H1 (cell line): ENCODE data around the gene SUGP1.

ENCODE experiments used
- EP300 ChIP-seq, 2 experiments: IDR thresholded peaks; 1 replicate in 1 of 2; 2 replicates in 1 of 2; pipeline ENCODE4 v1.6.1; 2011 to 2012; ENCODE audit warnings: low read depth in 2 of 2, low read length in 2 of 2, mild to moderate bottlenecking in 2 of 2, borderline replicate concordance in 1 of 2, inconsistent platforms in 1 of 2, moderate library complexity in 1 of 2
- EZH2 ChIP-seq: fragments of 200-600 bp; sonication (generic); IDR thresholded peaks from 2 replicates; pipeline ENCODE4 v1.7.1; 2012; ENCODE audit warnings: low read depth, mild to moderate bottlenecking, moderate library complexity, low read length, inconsistent platforms; ENCODE audit not compliant: severe bottlenecking
- RAD21 ChIP-seq, 2 experiments: IDR thresholded peaks in 1 of 2; conservative IDR thresholded peaks in 1 of 2; 2 replicates each; pipeline ENCODE4 v1.6.1; 2011; ENCODE audit warnings: low read depth in 2 of 2, low read length in 2 of 2, improper control_type of control experiment in 1 of 2, inconsistent platforms in 1 of 2, mild to moderate bottlenecking in 1 of 2, moderate library complexity in 1 of 2
- SP2 ChIP-seq: IDR thresholded peaks from 2 replicates; pipeline ENCODE4 v1.6.1; 2012; ENCODE audit warnings: mild to moderate bottlenecking, low read length, inconsistent platforms
- ZNF274 ChIP-seq: IDR thresholded peaks from 2 replicates; pipeline ENCODE4 v1.7.0; 2012; ENCODE audit warnings: low read length, borderline replicate concordance; ENCODE audit errors: extremely low read depth
- TF ChIP-seq, protein P1 (sequence below), 3 experiments: IDR thresholded peaks; 1 replicate in 2 of 3; 2 replicates in 1 of 3; pipeline versions ENCODE4 v1.5.1 to v1.6.1; 2011; ENCODE audit warnings: low read length in 3 of 3, mild to moderate bottlenecking in 3 of 3, inconsistent platforms in 2 of 3, low read depth in 1 of 3, moderate library complexity in 1 of 3; ENCODE audit not compliant: insufficient read depth in 1 of 3; ENCODE audit errors: control extremely low read depth in 1 of 3

DNA sequence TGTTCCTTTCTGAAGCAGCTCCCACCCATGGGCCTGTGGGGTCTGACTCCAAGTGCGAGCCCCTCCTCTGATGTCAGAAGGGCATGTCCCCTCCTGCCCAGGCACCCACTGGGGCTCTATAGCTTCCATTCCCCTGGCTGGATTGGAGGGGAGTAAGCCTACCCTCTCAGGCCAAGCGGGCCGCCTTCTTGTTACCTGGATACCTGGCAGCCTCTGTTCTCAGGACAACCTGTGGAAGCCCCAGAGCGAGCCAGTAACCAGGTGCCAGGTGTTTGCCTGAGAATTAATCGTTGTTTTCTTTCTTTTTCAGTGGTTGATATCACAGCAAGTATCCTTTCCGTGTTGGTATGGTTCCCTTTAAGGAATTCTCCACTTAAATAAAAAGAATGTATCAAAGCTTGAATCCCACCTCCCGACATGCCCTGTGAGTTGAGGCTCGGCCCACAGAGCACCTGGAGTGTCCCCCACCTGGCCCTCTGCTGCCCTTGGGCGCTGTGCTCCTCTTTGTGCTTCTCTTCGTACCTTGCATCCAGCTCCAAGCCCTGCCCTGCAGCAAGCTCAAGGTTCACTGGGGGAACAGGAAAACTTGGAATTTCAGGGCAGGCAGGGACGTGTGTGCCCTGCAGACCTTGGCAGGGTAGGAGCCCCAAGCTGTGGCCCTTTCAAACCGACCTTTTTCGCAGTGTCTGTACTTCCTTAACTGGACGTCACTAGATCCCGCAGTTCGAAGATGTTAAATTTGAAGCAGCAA lies 15.3 kb upstream of the SUGP1 start:
- TF ChIP-seq, protein P1, sequence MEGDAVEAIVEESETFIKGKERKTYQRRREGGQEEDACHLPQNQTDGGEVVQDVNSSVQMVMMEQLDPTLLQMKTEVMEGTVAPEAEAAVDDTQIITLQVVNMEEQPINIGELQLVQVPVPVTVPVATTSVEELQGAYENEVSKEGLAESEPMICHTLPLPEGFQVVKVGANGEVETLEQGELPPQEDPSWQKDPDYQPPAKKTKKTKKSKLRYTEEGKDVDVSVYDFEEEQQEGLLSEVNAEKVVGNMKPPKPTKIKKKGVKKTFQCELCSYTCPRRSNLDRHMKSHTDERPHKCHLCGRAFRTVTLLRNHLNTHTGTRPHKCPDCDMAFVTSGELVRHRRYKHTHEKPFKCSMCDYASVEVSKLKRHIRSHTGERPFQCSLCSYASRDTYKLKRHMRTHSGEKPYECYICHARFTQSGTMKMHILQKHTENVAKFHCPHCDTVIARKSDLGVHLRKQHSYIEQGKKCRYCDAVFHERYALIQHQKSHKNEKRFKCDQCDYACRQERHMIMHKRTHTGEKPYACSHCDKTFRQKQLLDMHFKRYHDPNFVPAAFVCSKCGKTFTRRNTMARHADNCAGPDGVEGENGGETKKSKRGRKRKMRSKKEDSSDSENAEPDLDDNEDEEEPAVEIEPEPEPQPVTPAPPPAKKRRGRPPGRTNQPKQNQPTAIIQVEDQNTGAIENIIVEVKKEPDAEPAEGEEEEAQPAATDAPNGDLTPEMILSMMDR (IDR thresholded peaks at IDR 0.05; ENCODE audit: control extremely low read depth in 1 of 3, insufficient read depth in 1 of 3, low read depth in 1 of 3, low read length in 3 of 3): no peak
- no peak for TF ChIP-seq SP2
- TF ChIP-seq RAD21 (IDR thresholded peaks at IDR 0.05 in 1 of 2, conservative IDR thresholded peaks at IDR 0.05 in 1 of 2; ENCODE audit: low read depth in 2 of 2, low read length in 2 of 2): no peak
- no peak for TF ChIP-seq EZH2
- no peak for TF ChIP-seq EP300 (IDR thresholded peaks at IDR 0.05; ENCODE audit: borderline replicate concordance in 1 of 2, low read depth in 2 of 2, low read length in 2 of 2)
- no peak for TF ChIP-seq ZNF274
